ENCODE data around the gene TMEM260. TPM values are rescaled to one million over a fixed set of nuclear protein-coding genes. Genes with fewer than 3 reads are reported as not detected.

TMEM260 gene
- polyA plus RNA-seq, 1 donor, result 22.7 TPM

DNA sequence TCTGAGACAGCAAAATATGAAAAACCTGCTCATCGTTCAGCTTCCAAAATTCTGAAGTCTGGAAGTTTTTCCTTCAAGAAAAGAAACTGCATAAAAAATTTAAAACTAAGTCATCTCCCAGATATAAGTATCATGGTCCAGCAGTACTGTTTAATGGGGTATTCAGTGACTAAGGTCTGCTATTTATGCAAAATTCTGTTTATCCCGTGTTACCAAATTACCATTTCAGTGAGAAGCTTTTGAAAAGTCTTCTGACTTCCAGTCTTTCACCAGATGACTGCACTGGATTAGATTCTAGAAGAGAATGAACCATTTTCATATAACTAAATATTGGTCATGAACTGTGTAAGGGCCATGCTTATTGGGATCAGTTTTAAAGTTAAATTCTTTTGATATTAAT lies 67.9 kb downstream of the TMEM260 start:
- DNase-seq, result no peak
- 100% methylated on average over 1 of the region's 2 CpGs for WGBS (ENCODE audit: insufficient coverage, low lambda C conversion rate)
- H3K9me3 ChIP-seq (ENCODE audit: control insufficient read depth, low read depth, low read length), result no peaks in the 10 kb centered on the region
- no peak overlapping the region for H3K27ac ChIP-seq (ENCODE audit: low read length)
- no peaks in the 10 kb centered on the region for H3K27me3 ChIP-seq (ENCODE audit: control insufficient read depth, insufficient read depth, low read length)
- peaks cover 7% of the 10 kb centered on the region for H3K36me3 ChIP-seq (ENCODE audit: control insufficient read depth, insufficient read depth, low read length)
- H3K4me3 ChIP-seq (ENCODE audit: low read length), result no peak overlapping the region
- H3K4me1 ChIP-seq (ENCODE audit: control insufficient read depth, insufficient read depth, low read length), result no peaks in the 10 kb centered on the region

DNA sequence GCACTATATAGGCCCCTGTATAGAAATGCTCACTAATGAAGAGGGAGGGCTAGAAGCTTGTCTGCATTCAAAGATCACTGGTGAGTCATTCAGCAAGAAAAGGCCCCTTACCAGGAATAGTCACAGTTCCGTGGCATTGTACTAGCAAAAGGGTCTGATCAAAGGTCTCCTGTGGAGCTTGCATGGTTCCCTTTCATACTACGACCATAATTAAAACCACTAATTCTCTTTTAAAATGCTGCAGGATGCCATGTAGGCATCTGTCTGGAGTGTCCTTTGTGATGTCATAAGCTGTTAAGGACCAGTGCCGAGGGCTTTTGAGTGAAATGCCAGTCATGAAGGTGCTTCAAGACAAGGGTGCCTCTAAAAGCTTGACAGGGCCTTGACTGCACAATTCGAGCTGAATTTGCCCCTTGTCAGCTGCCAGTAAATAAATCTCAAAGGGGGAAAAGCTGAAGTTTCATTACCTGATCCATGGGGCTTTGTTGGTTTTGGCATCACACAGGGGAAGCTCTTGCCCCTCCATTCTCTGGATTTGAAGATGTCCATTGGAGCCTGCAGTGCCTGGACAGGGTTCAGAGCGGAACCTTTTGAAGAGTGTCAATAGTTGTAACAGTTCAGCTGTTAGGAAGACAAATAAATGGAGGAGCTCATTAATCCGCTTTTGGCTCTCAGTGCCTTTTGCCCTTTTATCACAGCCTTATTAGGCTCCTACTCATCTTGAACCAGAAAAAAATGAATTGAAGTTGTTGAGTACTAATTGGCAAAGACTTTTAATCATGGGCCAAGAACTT lies 69.1 kb downstream of the TMEM260 start:
- DNase-seq, result no peak
- Histone ChIP-seq H3K4me3 (ENCODE audit: low read length) (no peak overlapping the region), H3K36me3 (ENCODE audit: control insufficient read depth, insufficient read depth, low read length) (peaks cover 7% of the 10 kb centered on the region), H3K4me1 (ENCODE audit: control insufficient read depth, insufficient read depth, low read length) (no peaks in the 10 kb centered on the region), H3K27me3 (ENCODE audit: control insufficient read depth, insufficient read depth, low read length) (no peaks in the 10 kb centered on the region), H3K9me3 (ENCODE audit: control insufficient read depth, low read depth, low read length) (no peaks in the 10 kb centered on the region), H3K27ac (ENCODE audit: low read length) (no peak overlapping the region)
- 100% methylated on average over 1 of the region's 6 CpGs for WGBS (ENCODE audit: insufficient coverage, low lambda C conversion rate)

DNA sequence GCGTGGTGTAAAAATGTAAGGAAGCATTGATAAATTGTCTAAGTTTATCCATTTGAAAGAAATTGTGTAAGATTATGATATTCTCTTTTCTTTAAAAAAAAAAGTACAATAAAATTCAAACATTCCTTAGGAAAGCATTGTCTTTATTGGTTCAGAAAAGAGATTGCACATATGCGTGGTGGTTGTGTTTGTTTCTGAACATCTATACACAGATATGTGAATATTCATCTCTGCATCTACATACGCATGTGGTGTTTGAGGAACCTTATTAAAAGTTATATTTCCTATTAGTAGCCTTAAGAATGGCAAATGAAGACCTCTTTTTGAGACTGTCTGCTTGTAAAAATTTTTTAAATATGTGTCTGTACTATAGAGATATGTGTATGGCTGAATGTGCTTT lies 69.8 kb downstream of the TMEM260 start:
- Histone ChIP-seq H3K4me1 (ENCODE audit: control insufficient read depth, insufficient read depth, low read length) (no peaks in the 10 kb centered on the region), H3K9me3 (ENCODE audit: control insufficient read depth, low read depth, low read length) (no peaks in the 10 kb centered on the region), H3K4me3 (ENCODE audit: low read length) (no peak overlapping the region), H3K27ac (ENCODE audit: low read length) (no peak overlapping the region), H3K27me3 (ENCODE audit: control insufficient read depth, insufficient read depth, low read length) (no peaks in the 10 kb centered on the region), H3K36me3 (ENCODE audit: control insufficient read depth, insufficient read depth, low read length) (peaks cover 7% of the 10 kb centered on the region)
- DNase-seq, result no peak
- 100% methylated on average over 3 of the region's 3 CpGs for WGBS (ENCODE audit: insufficient coverage, low lambda C conversion rate)

DNA sequence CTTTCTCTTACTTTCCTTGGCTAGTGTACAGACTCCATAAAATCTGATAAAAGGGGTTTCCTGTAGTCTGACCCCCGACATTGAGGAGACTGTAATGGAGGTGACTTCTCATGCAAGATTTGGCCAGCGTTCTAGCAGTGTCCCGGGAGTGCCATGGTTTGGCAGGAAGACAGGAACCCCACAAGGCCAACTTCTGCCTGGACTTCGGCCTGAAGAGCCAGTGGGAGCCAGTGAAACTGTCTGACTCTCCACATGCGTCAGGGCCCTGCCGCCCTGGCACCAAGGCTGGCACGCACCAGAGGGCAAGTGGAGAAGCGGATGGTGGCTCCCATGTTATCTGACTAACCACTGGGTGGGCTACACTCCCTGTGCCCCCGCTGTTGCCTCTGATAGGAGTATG lies 70.5 kb downstream of the TMEM260 start:
- no peak overlapping the region for H3K27ac ChIP-seq (ENCODE audit: low read length)
- no peaks in the 10 kb centered on the region for H3K4me1 ChIP-seq (ENCODE audit: control insufficient read depth, insufficient read depth, low read length)
- no peaks in the 10 kb centered on the region for H3K9me3 ChIP-seq (ENCODE audit: control insufficient read depth, low read depth, low read length)
- no peaks in the 10 kb centered on the region for H3K27me3 ChIP-seq (ENCODE audit: control insufficient read depth, insufficient read depth, low read length)
- DNase-seq, result no peak
- no CpG with 5 or more reads among the region's 9 CpGs for WGBS (ENCODE audit: insufficient coverage, low lambda C conversion rate)
- H3K4me3 ChIP-seq (ENCODE audit: low read length), result no peak overlapping the region
- H3K36me3 ChIP-seq (ENCODE audit: control insufficient read depth, insufficient read depth, low read length), result peaks cover 7% of the 10 kb centered on the region

DNA sequence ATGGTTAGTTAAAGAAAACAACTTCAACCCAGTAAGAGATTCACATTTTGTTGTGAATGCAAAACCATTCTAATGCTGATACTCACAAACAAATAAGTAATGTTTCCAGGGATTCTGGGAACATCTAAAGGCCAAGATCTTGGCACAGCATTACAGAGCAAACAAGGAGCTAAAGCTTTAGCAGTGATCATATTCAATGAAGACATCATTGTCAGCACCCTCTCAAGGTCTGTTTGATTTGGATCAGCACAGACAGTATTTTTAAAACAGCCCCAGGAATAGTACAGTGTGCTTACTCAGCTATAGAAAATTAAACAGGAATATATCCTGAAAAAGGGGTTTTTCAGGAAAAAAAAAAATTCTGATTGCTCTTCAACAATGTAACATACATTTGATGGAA lies 71.4 kb downstream of the TMEM260 start:
- H3K4me3 ChIP-seq (ENCODE audit: low read length), result no peak overlapping the region
- H3K4me1 ChIP-seq (ENCODE audit: control insufficient read depth, insufficient read depth, low read length), result no peaks in the 10 kb centered on the region
- H3K9me3 ChIP-seq (ENCODE audit: control insufficient read depth, low read depth, low read length), result no peaks in the 10 kb centered on the region
- no peak for DNase-seq
- H3K36me3 ChIP-seq (ENCODE audit: control insufficient read depth, insufficient read depth, low read length), result peaks cover 7% of the 10 kb centered on the region
- H3K27ac ChIP-seq (ENCODE audit: low read length), result no peak overlapping the region
- H3K27me3 ChIP-seq (ENCODE audit: control insufficient read depth, insufficient read depth, low read length), result no peaks in the 10 kb centered on the region

DNA sequence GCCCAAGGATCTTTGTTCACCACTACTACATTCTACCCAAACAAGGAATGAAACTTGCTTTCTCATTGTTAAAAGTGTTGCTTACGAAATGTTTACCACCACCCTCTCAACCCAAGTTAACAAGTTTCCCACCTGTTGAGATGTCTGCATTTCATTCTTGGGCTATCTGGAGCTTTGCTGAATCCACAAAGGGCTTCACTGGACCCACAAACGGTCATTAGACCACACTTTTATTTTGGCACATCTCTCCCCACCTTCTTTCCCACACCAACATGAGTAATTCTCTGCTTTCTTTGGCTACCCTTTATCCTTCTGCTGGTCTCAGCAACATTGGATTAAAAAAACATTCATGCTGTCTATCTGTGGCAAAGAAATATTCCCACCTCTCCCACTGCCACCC lies 78.0 kb downstream of the TMEM260 start:
- no peak overlapping the region for H3K27ac ChIP-seq (ENCODE audit: low read length)
- H3K4me3 ChIP-seq (ENCODE audit: low read length), result no peak overlapping the region
- H3K36me3 ChIP-seq (ENCODE audit: control insufficient read depth, insufficient read depth, low read length), result no peaks in the 10 kb centered on the region
- H3K9me3 ChIP-seq (ENCODE audit: control insufficient read depth, low read depth, low read length), result no peaks in the 10 kb centered on the region
- no peaks in the 10 kb centered on the region for H3K27me3 ChIP-seq (ENCODE audit: control insufficient read depth, insufficient read depth, low read length)
- no peak for DNase-seq
- no peaks in the 10 kb centered on the region for H3K4me1 ChIP-seq (ENCODE audit: control insufficient read depth, insufficient read depth, low read length)
- WGBS (ENCODE audit: insufficient coverage, low lambda C conversion rate), result 80% methylated on average over 1 of the region's 2 CpGs

DNA sequence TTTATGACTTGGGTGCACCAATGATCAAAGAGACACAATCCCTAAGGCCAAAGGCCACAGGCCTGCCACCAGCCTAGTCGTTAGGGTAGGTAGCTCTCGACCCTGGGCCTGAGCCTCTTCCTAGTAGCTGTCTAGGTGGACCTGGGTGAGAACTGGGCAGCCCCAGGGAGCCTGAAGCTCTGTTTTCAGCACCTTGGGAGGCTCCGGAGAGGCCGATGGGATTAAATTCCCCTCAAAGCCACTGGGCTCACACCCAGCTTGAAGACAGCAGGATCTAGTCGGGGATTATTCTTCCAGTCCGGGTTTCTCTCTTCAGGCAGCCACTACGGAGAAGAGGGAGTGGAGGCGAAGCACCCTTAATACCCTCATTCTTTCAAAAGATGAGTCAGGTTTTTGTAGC lies 79.8 kb downstream of the TMEM260 start:
- no peaks in the 10 kb centered on the region for H3K9me3 ChIP-seq (ENCODE audit: control insufficient read depth, low read depth, low read length)
- 20% methylated on average over 2 of the region's 8 CpGs for WGBS (ENCODE audit: insufficient coverage, low lambda C conversion rate)
- no peak overlapping the region for H3K4me3 ChIP-seq (ENCODE audit: low read length)
- H3K36me3 ChIP-seq (ENCODE audit: control insufficient read depth, insufficient read depth, low read length), result no peaks in the 10 kb centered on the region
- H3K27me3 ChIP-seq (ENCODE audit: control insufficient read depth, insufficient read depth, low read length), result no peaks in the 10 kb centered on the region
- no peak overlapping the region for H3K27ac ChIP-seq (ENCODE audit: low read length)
- H3K4me1 ChIP-seq (ENCODE audit: control insufficient read depth, insufficient read depth, low read length), result no peaks in the 10 kb centered on the region
- DNase-seq, result no peak

DNA sequence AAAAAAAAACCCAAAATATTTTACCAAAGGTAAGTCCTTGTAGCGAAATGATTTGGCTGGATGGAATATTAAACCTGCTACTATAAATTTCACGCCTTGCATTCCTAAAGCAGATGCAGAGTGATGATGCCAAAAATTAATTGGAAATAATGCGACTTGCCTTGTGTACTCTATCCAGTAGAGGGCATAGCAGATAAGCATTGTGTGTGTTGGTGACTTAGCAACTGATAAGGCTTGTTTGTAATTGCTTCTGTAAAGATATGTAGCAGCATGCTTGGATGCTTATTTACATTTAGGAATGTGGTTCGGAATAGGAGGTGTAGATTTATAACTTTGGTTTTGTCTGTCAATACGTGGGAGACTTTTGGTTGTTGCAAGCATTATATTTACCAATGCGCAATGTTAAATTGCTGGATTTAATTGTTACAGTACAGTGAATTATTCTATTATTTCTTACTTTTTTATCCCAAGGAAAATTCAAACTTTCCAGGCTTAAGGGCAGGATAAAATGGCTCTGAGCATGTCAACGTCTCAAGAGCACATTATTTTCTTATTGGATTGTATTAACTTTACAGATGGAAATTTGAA lies 80.5 kb downstream of the TMEM260 start:
- H3K9me3 ChIP-seq (ENCODE audit: control insufficient read depth, low read depth, low read length), result no peaks in the 10 kb centered on the region
- no peaks in the 10 kb centered on the region for H3K4me1 ChIP-seq (ENCODE audit: control insufficient read depth, insufficient read depth, low read length)
- DNase-seq, result peak; percentile 21 to 41
- no peak overlapping the region for H3K27ac ChIP-seq (ENCODE audit: low read length)
- H3K27me3 ChIP-seq (ENCODE audit: control insufficient read depth, insufficient read depth, low read length), result no peaks in the 10 kb centered on the region
- WGBS (ENCODE audit: insufficient coverage, low lambda C conversion rate), result 32% methylated on average over 3 of the region's 7 CpGs
- no peaks in the 10 kb centered on the region for H3K36me3 ChIP-seq (ENCODE audit: control insufficient read depth, insufficient read depth, low read length)
- H3K4me3 ChIP-seq (ENCODE audit: low read length), result no peak overlapping the region

DNA sequence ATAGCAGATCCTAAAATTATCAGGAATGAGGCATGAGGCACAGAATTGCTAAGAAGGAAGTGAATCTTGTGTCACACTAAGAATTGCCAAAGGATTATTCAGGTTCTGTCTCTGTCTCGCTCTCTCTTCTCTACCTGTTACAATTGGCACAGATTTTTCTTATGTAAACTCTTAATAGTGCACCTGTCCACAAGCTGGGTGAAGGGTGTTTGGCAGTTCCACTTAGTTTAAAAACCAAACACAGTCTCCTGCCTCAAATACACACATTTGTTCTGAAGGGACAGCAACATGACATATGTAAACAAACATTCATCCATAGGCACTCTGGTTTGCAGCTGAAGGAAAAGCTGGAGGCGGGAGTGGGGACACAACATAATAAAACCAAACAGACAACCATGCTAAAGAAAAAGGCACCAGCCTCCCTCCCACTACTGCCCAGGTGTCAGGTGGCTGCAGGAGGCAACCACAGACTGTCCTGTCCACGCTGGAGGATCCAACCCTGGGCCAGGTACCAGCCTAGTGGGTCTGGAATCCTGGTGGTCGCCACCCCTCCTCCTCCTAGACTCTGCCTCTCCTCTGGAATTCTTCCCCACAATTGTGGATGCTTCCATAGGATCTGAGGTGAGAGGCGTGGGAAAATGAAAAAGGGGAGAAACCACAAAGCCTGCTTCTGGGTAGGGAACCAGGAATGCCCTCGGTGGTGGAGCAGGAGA lies 81.2 kb downstream of the TMEM260 start:
- Histone ChIP-seq H3K9me3 (ENCODE audit: control insufficient read depth, low read depth, low read length) (no peaks in the 10 kb centered on the region), H3K27me3 (ENCODE audit: control insufficient read depth, insufficient read depth, low read length) (no peaks in the 10 kb centered on the region), H3K36me3 (ENCODE audit: control insufficient read depth, insufficient read depth, low read length) (no peaks in the 10 kb centered on the region), H3K4me1 (ENCODE audit: control insufficient read depth, insufficient read depth, low read length) (no peaks in the 10 kb centered on the region), H3K27ac (ENCODE audit: low read length) (no peak overlapping the region), H3K4me3 (ENCODE audit: low read length) (no peak overlapping the region)
- 90% methylated on average over 2 of the region's 6 CpGs for WGBS (ENCODE audit: insufficient coverage, low lambda C conversion rate)
- no peak for DNase-seq

DNA sequence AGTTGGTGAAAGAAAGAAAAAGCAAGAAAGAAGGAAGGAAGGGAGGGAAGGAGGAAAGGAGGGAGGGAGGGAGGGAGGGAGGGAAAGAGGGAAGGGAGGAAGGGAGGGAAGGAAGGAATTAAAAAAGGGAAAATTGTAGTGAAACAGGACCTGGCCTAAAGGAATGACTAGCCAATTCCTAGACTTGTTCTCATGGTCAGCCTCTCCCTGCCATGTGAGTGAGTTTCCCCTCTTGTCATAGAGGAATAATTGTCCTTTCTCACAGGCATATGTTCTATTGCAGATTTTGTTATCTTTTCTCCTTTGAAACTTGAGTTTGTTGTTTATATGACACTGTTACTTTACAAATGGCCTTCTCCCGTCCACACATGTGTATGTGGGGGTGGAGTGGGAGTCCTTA lies 81.9 kb downstream of the TMEM260 start:
- no peaks in the 10 kb centered on the region for H3K36me3 ChIP-seq (ENCODE audit: control insufficient read depth, insufficient read depth, low read length)
- DNase-seq, result no peak
- H3K27ac ChIP-seq (ENCODE audit: low read length), result no peak overlapping the region
- no peaks in the 10 kb centered on the region for H3K4me1 ChIP-seq (ENCODE audit: control insufficient read depth, insufficient read depth, low read length)
- no CpG with 5 or more reads among the region's 1 CpG for WGBS (ENCODE audit: insufficient coverage, low lambda C conversion rate)
- no peaks in the 10 kb centered on the region for H3K9me3 ChIP-seq (ENCODE audit: control insufficient read depth, low read depth, low read length)
- no peaks in the 10 kb centered on the region for H3K27me3 ChIP-seq (ENCODE audit: control insufficient read depth, insufficient read depth, low read length)
- H3K4me3 ChIP-seq (ENCODE audit: low read length), result no peak overlapping the region

Measured in large intestine (tissue), 3 donors.